SK-N-DZ (cell line): ENCODE data around the gene PDCD6IP.
"Not testable (repeated sequence)": the region's sequence is repeated elsewhere in the genome, so short reads cannot be mapped to it uniquely, and the experiment has no call there.

Source experiments
- DNase-seq: peaks from one replicate; pipeline ENCODE4 v3.0.0-alpha.2; 2015; ENCODE audit warnings: low spot score

The PDCD6IP gene

DNA sequence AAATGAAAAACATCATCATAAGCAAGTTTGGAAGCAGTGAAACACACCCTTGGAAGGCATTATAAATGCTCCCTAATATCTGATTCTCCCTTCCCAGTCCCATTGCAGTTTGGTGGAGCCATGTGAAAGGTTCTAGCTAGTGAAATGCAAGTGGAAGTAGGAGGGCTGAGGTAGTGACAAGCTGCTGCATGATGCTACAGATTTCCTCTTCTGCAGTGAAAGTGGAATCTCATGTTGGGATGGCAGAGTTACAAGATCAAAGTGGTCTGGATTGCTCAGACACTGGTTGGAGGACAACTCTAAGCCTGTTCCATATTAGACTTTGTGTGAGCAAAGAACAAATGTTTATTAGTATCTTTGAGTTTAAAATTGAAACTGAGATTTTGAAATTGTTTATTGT, 3.3 kb upstream of the PDCD6IP start:
- no peak for DNase-seq

- DNase-seq: no peak
Measured at GRCh38 chr3:33795856-33796536, 2.4 kb upstream of the PDCD6IP start.

GRCh38 chr3:33798113-33798417, 365 bp upstream of the PDCD6IP start:
- DNase-seq: no peak

- DNase-seq: no peak
Measured at GRCh38 chr3:33799202-33799551, 747 bp downstream of the PDCD6IP start.

- DNase-seq: no peak
Measured at GRCh38 chr3:33803252-33803651, 4.8 kb downstream of the PDCD6IP start.

- DNase-seq: no peak
Measured at GRCh38 chr3:33803894-33804526, 5.6 kb downstream of the PDCD6IP start.

DNA sequence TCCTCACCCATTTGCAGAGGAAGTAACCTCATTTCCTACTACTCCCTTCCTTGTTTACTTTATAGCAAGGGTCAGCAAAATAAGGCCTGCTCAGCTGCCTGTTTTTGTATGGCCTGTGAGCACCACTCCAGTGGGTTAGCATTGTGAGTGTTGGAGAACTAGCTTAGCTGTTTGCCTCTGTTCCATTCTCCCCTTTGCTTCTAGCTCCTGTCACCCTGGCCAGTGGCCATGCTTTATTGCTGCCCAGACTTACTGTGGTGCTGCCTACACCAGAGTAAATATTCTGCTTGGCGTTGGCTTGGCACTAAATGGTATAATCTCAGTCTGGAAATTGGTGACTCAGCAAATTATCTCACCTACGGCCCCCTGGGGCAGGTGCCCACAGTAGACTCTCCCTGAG, 8.8 kb downstream of the PDCD6IP start:
- no peak for DNase-seq

DNA sequence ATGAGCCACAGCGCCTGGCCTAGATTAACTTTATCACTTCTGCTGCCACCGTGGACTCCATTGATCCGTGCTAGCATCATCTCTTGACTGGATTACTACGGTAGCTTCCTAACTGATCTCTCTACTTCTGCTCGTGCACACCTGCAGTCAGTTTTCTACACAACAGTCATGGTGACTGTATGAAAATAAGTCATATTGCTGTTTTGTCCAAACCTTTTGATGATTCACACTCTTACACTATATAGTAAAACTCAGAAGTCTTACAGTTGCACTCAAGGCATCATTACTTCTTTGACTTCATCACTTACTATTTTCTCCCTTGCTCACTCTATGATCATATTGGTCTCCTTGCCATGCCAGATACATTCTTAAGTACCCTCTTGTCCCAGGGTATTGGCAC, 10.1 kb downstream of the PDCD6IP start:
- DNase-seq: no peak

- DNase-seq: no peak
Measured at GRCh38 chr3:33810545-33810944, 12.1 kb downstream of the PDCD6IP start.

DNA sequence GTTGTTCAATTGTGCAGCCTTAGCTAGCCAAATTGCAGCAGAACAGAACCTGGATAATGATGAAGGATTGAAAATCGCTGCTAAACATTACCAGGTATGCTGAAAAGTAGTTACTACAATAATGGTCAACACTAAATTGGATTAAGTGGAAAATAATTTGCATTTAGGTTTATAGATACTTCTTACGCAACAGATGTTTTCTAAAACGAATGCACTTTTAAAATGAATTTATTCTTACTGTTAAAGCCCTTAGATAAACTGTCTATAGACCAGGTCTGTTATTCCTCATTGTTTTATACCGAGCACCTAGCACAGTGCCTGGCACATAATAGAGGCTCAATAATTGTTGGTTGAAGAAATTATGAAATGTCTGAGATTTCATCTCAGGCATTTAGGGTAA, 23.6 kb downstream of the PDCD6IP start:
- no peak for DNase-seq

- no peak for DNase-seq
Measured at GRCh38 chr3:33823821-33824220, 25.4 kb downstream of the PDCD6IP start.

DNA sequence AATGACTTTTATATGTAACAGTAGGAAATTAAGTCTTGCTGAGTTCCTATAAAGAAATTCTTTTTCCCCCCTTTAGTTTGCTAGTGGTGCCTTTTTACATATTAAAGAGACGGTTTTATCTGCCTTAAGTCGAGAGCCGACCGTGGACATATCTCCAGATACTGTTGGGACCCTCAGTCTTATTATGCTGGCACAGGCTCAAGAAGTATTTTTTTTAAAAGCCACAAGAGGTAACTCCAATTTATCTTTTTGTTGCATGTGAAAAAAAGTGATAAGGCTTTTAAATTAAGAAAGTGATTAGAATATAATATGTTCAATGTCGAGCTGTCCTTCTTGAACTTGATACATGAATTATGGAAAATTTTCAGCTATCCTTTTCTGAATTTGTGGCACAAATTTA, 26.7 kb downstream of the PDCD6IP start:
- DNase-seq: no peak

DNA sequence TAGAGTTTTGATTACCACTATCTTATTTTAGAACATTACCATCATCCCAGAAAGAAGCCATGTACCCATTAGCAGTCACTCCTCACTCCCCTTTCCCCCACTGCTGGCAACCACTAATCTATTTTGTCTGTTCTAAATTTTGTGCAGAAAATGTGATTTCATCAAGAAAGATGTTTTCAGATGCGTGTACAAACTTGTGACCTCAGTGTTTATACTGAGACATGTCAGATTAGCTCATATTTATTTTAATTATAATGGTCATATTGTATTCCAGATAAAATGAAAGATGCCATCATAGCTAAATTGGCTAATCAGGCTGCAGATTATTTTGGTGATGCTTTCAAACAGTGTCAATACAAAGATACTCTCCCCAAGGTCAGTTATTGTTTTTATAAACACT, 27.8 kb downstream of the PDCD6IP start:
- DNase-seq: no peak

DNA sequence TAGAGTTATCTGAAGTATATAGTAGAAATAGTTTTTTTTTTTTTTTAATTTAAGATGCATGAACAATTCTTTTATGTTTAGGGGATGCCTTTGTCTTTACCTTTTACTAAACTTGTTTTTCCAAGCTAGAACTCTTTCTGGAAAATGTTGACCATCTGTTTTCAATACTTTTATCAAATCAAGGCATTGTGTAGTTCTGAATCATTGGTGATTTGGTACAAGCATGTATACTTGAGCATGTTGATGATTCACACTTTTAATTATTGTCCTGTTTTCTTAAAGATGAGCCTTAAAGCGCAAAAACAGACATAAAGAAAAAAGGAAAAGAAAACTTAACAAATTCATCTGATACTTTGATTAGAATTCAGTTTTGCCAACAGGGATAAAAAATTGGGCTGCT, 28.3 kb downstream of the PDCD6IP start:
- no peak for DNase-seq

- no peak for DNase-seq
Measured at GRCh38 chr3:33829720-33830119, 31.3 kb downstream of the PDCD6IP start.

DNA sequence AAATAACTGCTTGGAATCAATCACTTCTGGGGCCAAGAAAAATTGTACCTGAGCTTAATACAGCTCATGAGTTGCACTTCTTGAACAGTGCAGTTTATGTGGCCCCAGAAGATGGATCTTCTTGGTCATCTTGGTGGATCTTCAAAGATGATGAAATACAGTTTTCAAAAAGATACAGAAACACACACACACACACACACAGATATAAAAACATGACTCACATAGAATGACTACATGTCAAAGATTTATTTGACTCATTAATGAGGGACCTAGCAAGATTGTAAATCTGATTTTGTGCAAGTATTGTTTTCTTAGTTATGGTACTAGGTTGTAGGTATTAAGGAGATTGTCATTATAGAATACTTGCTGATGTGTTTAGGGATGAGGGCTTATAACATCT, 32.6 kb downstream of the PDCD6IP start:
- DNase-seq: no peak

GRCh38 chr3:33833408-33834095, 35.1 kb downstream of the PDCD6IP start:
- DNase-seq: no peak

DNA sequence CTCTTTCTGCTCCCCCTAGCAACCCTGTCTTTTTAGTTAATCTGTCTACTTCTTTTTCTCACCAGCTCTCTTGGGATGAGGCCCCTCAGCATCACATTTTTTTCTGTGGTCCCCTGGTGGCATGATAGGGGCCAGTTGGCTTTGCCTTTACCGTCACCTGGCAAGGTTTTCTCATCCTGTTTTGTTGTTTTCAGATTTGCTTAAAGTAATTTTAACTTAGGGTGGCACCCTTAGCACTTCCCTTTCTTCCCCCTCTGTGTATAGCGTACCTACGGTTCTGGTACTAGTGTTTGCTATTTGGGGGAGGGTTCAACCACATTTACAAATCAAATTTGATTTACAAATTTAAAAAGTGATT, 35.6 kb downstream of the PDCD6IP start:
- no peak for DNase-seq

DNA sequence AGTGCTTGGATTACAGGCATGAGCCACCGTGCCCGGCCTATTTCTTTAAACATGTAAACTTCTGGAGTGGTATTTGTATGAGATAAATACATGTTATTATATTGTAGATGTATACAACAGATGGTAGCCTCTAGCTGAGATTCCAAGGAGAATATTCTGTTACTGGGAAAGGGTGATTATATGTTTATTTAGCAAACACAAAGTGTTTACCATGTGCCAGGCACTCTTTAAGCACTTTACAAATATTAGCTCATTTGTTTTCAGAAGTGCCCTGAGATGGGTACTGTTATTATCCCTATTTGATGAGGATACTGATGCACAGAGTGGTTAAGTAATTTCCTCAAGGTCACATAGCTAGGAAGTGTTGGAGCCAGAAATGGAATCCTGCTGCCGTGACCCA, 38.8 kb downstream of the PDCD6IP start:
- not testable (repeated sequence) for DNase-seq

DNA sequence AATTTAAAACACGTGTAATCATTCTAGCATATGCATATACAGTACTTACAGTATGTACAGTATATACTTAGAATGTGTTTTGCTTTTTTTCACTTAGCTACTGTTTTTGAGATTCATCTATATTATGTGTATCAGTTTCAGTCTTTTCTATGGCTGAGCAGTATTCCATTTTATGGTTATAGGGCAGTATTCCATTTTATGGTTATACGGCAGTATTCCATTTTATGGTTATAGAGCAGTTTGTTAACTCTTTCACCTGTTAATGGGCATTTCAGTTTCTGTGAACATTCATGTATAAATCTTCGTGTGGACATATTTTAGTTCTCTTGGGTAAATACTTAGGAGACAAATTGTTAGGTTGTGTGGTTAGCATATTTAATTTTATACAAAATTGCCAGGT, 40.9 kb downstream of the PDCD6IP start:
- no peak for DNase-seq

GRCh38 chr3:33840179-33840578, 41.7 kb downstream of the PDCD6IP start:
- no peak for DNase-seq

GRCh38 chr3:33848624-33849347, 50.4 kb downstream of the PDCD6IP start:
- DNase-seq: no peak

DNA sequence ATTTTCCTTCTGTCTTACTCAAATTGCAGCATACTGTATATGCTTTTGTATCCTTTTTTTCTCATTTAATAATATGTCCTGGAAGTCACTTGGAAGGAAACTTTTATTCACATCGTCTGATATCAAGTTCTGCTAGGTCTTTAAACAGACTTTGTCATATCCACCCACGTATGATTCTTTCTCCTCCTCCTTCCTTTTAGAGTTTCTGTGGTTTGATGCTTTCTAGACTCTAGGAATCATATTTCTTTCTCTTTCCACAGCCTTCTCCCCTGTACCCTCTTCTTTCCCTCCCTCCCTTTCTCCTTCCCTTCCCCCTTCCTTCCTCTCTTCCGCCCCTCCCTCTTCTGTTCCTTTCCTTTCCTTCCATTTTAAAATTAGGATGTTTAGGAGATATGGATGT, 52.2 kb downstream of the PDCD6IP start:
- not testable (repeated sequence) for DNase-seq
